ENCODE results near the gene CASP9. TPM values are rescaled to one million over a fixed set of nuclear protein-coding genes. Genes with fewer than 3 reads are reported as not detected.

CASP9 gene
- total RNA-seq, 1 donor from 2014 or later = 12.6 TPM

- peaks cover 10% of the 10 kb centered on the region for H3K4me1 Mint-ChIP-seq (ENCODE audit: unreplicated experiment)
- H3K27me3 Mint-ChIP-seq (ENCODE audit: unreplicated experiment) = no peaks in the 10 kb centered on the region
- H3K9me3 Mint-ChIP-seq (ENCODE audit: unreplicated experiment) = no peaks in the 10 kb centered on the region
- H3K27ac Mint-ChIP-seq (ENCODE audit: unreplicated experiment) = no peak overlapping the region
- no peaks in the 10 kb centered on the region for H3K36me3 Mint-ChIP-seq (ENCODE audit: unreplicated experiment)
- H3K4me3 Mint-ChIP-seq (ENCODE audit: unreplicated experiment) = no peak overlapping the region
- no peak for DNase-seq (ENCODE audit: extremely low spot score, unreplicated experiment)
- no peak for TF ChIP-seq CTCF (IDR thresholded peaks at IDR 0.05)
These were observed 72.8 kb downstream of the CASP9 start for GRCh38 chr1:15451014-15451722.

GRCh38 chr1:15449567-15449966, 74.4 kb downstream of the CASP9 start:
- no peaks in the 10 kb centered on the region for H3K36me3 Mint-ChIP-seq (ENCODE audit: unreplicated experiment)
- no peak for DNase-seq (ENCODE audit: extremely low spot score, unreplicated experiment)
- peaks cover 7% of the 10 kb centered on the region for H3K4me1 Mint-ChIP-seq (ENCODE audit: unreplicated experiment)
- TF ChIP-seq CTCF (IDR thresholded peaks at IDR 0.05) = no peak
- H3K4me3 Mint-ChIP-seq (ENCODE audit: unreplicated experiment) = no peak overlapping the region
- no peaks in the 10 kb centered on the region for H3K9me3 Mint-ChIP-seq (ENCODE audit: unreplicated experiment)
- no peak overlapping the region for H3K27ac Mint-ChIP-seq (ENCODE audit: unreplicated experiment)
- H3K27me3 Mint-ChIP-seq (ENCODE audit: unreplicated experiment) = peaks cover 5% of the 10 kb centered on the region

- peaks cover 1% of the 10 kb centered on the region for H3K4me1 Mint-ChIP-seq (ENCODE audit: unreplicated experiment)
- no peak overlapping the region for H3K27ac Mint-ChIP-seq (ENCODE audit: unreplicated experiment)
- no peak overlapping the region for H3K4me3 Mint-ChIP-seq (ENCODE audit: unreplicated experiment)
- no peak for TF ChIP-seq CTCF (IDR thresholded peaks at IDR 0.05)
- H3K27me3 Mint-ChIP-seq (ENCODE audit: unreplicated experiment) = peaks cover 5% of the 10 kb centered on the region
- no peak for DNase-seq (ENCODE audit: extremely low spot score, unreplicated experiment)
- H3K36me3 Mint-ChIP-seq (ENCODE audit: unreplicated experiment) = no peaks in the 10 kb centered on the region
- no peaks in the 10 kb centered on the region for H3K9me3 Mint-ChIP-seq (ENCODE audit: unreplicated experiment)
These were observed 75.0 kb downstream of the CASP9 start for GRCh38 chr1:15448877-15449462.

GRCh38 chr1:15446212-15446611, 77.8 kb downstream of the CASP9 start:
- Mint-ChIP-seq H3K4me3 (ENCODE audit: unreplicated experiment) (no peak overlapping the region), H3K27ac (ENCODE audit: unreplicated experiment) (no peak overlapping the region), H3K27me3 (ENCODE audit: unreplicated experiment) (peaks cover 5% of the 10 kb centered on the region), H3K36me3 (ENCODE audit: unreplicated experiment) (no peaks in the 10 kb centered on the region), H3K9me3 (ENCODE audit: unreplicated experiment) (no peaks in the 10 kb centered on the region), H3K4me1 (ENCODE audit: unreplicated experiment) (no peaks in the 10 kb centered on the region)
- TF ChIP-seq CTCF (IDR thresholded peaks at IDR 0.05) = no peak
- DNase-seq (ENCODE audit: extremely low spot score, unreplicated experiment) = no peak

- no peak for DNase-seq (ENCODE audit: extremely low spot score, unreplicated experiment)
- H3K27ac Mint-ChIP-seq (ENCODE audit: unreplicated experiment) = no peak overlapping the region
These were observed 78.5 kb downstream of the CASP9 start for GRCh38 chr1:15445390-15446122.

More at GRCh38 chr1:15445390-15446122, 78.5 kb downstream of the CASP9 start:
- TF ChIP-seq CTCF (IDR thresholded peaks at IDR 0.05) = no peak
- Mint-ChIP-seq H3K4me1 (ENCODE audit: unreplicated experiment) (no peaks in the 10 kb centered on the region), H3K9me3 (ENCODE audit: unreplicated experiment) (no peaks in the 10 kb centered on the region), H3K36me3 (ENCODE audit: unreplicated experiment) (no peaks in the 10 kb centered on the region), H3K27me3 (ENCODE audit: unreplicated experiment) (peaks cover 5% of the 10 kb centered on the region), H3K4me3 (ENCODE audit: unreplicated experiment) (no peak overlapping the region)

Measured in osteocyte (in vitro differentiated cells).